Ovary (tissue), 3 donors: ENCODE results near the gene BCL2L15.

Experiments used
- EP300 ChIP-seq: sonication (generic); formaldehyde crosslinking; IDR thresholded peaks from one replicate; pipeline ENCODE4 v1.6.1; 2017; ENCODE audit warnings: antibody characterized with exemption
- TF ChIP-seq, protein P1 (sequence below), 3 donors: fragments of 450-650 bp in 2 of 3; fragments of 200-600 bp in 1 of 3; IDR thresholded peaks; one replicate each; pipeline versions ENCODE4 v1.5.1 to v1.8.0; 2016 to 2022; ENCODE audit warnings: antibody characterized with exemption in 3 of 3, mild to moderate bottlenecking in 1 of 3
- donor health status: DM: no; HTN: no; CAD: no.

GRCh38 chr1:113898241-113898814, 10.9 kb upstream of the BCL2L15 start:
- TF ChIP-seq, protein P1, sequence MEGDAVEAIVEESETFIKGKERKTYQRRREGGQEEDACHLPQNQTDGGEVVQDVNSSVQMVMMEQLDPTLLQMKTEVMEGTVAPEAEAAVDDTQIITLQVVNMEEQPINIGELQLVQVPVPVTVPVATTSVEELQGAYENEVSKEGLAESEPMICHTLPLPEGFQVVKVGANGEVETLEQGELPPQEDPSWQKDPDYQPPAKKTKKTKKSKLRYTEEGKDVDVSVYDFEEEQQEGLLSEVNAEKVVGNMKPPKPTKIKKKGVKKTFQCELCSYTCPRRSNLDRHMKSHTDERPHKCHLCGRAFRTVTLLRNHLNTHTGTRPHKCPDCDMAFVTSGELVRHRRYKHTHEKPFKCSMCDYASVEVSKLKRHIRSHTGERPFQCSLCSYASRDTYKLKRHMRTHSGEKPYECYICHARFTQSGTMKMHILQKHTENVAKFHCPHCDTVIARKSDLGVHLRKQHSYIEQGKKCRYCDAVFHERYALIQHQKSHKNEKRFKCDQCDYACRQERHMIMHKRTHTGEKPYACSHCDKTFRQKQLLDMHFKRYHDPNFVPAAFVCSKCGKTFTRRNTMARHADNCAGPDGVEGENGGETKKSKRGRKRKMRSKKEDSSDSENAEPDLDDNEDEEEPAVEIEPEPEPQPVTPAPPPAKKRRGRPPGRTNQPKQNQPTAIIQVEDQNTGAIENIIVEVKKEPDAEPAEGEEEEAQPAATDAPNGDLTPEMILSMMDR (IDR thresholded peaks at IDR 0.05) = no peak
- TF ChIP-seq EP300 = no peak
